GM21576 (cell line): ENCODE data around the gene KRTAP10-1.

Source experiments
- ATAC-seq: cut with Tn5 transposase; IDR thresholded peaks from one replicate; pipeline ENCODE4 v1.9.1; 2021; ENCODE audit warnings: mild to moderate bottlenecking, moderate library complexity; ENCODE audit not compliant: unreplicated experiment

Gene KRTAP10-1

DNA sequence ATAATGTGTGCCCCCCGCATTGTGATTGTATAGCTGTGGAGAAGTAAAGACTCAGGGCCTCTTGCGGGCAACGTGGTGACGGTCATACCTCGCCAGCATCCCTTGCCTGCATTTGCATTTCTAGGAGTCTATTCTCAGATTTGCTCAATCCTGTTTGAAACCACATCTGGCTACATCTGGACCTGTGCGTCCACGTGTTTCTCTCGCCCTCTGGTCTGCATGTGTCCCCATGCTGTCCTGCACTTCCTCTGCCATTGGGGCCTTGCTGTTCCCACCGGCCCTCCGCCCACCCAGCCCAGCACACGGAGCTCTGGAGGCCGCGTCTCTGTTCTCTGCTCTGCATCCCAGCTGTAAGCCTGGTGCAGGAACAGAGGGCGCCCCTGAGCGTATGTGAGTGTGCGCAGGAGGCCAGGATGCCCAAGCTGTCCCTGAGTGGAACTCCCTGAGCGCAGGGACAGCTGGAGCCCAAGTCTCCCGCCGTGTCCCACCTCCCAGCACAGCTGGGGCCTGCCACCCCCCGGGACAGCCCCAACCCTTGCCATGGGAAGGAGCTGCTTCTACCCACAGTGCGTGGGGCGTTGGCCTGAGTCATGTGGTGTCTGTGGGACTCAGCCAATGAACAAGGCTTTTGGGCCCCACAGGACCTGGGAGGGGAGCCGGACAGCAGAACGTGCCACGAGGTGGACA is 9.7 kb upstream of the KRTAP10-1 start:
- no peak for ATAC-seq

DNA sequence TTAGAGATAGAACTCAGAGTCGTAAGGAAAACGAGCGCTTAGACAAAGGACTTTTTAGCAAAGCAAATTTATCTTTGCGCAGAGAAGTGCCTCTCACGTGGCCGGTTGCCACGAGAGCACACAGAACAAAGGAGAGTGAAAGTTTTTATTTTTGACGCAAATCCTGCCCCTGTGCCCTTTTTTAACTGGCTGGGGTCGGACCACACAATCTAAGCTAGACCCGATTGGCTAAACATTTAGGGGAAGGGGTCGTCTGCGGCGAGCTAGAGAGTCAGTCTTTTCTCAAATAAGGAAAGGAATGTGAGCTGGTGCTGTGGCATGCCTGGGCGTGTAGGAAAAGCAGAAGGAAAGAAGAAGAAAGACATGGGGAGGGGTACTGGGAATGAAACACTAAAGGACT is 8.9 kb upstream of the KRTAP10-1 start:
- ATAC-seq: no peak

DNA sequence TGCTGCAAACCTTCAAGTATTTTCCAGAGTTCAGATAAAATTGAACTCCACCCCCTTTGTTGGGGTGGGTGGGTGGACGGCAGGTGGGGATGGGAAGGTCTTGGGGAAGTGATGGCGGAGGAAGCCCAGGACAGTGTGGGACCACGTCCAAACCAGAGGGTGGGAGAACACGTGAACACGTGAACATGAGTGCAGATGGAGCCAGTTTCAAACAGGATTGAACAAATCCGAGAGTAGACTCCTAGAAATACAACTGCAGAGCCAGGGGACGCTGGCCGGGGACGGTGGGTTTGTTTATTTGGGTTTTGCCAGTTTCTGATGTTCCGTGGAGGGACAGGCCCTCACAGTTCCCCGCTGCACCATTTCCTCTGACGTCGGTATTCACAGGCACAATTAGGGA is 8.4 kb upstream of the KRTAP10-1 start:
- ATAC-seq: no peak

DNA sequence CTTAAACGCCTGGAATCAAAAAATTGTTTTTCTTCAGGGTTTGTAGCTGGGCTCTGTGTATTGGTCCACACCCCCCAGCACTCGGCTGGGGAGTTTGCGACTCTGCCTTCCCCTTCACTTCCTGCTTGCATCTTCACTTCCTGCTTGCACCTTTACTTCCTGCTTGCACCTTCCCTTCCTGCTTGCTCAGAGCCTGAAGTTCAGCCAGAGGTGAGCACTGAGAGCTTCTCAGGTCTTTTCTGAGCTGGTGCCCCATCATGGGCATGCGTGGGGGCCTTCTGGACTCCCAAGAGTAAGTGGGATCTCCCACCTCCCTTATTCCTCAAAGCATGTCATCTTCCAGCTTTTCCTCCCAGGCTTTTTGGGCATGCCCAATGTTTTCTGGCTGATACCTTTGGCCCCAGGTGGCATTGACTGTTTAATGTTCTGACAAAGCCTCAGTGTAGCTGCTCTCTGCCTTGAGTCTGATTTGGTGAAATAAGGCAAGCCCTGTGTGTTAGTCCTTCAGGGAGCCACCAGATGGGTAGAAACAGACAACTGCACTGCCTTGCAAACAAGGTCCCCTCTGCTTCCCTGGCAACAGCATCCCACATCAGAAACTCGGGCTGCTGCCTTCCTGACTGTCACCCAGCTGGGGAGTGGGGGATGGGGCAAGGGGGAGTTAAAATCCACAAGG is 7.8 kb upstream of the KRTAP10-1 start:
- no peak for ATAC-seq

DNA sequence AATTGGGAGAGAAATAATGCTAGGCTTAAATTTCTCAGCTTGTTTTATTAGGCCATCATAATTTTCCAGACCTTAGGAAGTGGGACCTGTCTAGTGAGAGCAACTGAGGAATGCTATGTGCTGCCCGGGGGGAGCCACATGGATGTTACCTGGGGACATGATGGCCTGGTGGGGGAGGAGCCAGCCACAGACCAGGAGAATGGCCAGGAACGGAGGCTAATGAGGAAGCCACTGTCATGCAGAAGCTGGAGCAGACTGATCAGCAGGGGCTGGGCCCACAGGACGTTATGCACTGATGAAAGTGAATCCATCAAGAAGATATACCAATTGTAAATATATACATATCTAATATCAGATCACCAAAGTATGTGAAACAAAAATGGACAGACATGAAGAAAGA is 4.6 kb upstream of the KRTAP10-1 start:
- no peak for ATAC-seq

DNA sequence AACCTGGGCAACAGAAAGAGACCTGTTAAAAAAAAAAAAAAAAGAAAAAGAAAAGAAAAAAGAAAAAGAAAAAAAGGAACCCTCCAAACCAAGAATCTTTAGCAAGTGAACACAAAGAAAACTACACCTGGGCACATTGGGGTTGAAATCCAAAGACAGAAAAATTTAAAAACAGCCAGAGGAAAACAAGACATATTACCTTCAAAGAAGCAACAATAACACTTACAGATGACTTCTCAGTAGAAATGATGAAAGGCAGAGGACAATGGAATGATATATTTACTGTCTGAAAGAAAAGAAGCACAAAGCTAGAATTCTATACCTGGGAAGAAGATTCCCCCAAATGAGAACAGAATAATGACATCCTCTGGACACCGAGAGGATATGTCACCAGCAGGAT is 2.7 kb upstream of the KRTAP10-1 start:
- no peak for ATAC-seq

DNA sequence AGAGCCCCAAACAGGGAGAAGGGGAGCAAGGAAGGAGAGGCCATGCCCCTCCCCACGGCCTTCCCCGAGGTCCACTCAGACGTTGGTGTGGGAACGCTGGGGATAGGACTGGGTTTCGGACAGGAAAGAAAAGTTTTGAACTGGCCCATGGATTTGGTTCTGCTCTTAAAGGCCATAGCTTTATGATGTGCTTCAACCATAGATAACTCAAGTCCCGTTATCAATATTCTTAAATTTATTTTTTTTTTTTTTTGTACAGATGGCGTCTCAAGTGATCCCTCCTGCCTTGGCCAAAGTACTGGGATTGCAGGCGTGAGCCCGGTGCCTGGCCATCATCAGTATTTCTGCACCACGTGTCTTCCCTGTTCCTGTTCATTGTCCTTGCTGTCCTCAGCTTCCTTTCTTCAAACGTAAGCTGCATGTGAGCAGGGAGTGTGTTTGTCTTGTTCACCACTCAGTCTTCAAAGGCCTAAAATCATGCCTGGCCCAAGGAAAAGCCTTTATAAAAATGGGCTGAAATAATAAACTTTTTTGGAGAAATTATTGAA is 820 bp upstream of the KRTAP10-1 start:
- no peak for ATAC-seq

DNA sequence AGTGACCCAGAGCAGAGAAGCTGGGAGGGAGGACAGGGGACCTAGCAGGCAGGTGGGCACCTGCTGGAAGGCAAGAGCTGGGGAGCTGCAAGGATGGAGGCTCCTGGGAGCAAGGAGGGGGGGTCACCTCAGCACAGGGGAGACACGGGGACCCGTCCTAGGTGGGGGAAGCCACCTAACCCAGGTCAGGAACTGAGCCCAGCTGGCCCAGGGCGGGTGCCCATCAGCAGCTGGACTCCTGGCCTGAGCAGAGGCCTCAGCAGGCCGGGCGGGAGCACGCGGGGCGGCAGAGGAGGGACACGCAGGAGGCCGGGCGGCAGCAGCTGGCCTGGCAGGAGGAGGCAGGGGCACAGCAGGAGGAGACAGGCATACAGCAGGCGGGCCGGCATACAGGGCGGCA is 949 bp downstream of the KRTAP10-1 start:
- no peak for ATAC-seq

DNA sequence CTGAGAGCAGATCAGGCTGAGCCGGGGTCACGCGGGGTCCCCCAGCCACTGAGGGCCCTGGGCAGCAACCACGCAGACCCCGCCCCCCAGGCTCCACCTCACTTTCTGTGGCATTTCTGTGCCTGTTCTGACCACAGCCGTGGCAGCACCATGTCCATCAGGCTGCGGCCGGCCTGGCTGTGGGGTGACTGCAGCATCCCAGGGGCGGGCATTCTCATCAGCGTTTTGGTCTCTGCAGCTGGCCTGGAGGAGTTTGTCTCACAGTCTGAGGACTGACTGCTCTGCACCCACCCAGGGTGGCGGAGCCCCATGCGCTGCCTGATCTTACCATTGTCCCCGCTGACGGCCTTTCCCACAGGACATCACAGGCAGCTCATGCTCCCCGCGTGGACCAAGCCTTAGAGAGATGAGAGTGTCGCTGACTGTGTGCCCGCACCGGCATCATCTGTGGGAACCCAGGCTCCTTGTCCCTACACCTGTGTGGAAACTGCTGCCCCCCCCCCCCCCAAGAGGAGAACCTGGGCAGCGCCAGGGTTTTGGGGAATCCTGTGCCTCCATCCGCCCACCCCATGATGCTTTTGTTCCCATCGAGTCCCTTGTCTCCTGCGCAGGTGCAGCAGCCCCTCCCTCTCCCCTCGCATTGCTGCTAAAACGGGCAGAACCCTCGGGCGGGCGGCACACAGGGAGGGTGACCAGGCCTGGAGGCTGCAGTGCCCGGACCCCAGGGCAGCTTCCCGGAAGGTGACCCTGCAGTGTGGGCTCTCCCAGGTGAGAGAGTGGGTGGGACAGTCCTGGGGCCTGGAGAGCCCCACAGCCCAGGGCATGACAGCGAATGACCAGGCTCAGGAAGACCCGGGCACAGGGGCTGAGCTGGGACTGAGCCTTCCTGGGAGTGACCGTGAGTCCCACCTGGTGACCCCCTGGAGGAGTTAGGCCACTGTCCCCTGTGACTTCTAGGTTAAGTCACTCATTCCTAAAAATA is 1.8 kb downstream of the KRTAP10-1 start:
- ATAC-seq: no peak

DNA sequence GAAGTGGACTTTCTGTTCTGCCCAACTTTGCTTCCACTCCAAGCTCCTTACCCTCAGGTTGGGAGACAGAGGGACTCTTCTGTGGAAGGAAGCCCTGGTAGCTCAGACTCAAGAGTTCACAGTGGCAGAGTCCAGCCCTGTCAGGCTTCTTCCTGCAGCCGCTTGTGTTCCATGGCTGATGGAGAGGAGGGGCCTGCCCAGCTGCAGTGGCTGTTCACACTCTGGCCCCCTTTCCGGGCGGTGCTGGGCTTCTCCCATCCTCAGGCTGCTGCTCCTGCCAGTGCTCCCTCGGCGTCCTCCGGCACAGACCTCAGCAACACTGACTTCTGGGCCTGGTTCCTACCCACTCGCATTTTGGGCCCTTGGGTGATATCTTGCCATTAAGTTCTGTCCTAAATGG is 4.0 kb downstream of the KRTAP10-1 start:
- ATAC-seq: no peak

DNA sequence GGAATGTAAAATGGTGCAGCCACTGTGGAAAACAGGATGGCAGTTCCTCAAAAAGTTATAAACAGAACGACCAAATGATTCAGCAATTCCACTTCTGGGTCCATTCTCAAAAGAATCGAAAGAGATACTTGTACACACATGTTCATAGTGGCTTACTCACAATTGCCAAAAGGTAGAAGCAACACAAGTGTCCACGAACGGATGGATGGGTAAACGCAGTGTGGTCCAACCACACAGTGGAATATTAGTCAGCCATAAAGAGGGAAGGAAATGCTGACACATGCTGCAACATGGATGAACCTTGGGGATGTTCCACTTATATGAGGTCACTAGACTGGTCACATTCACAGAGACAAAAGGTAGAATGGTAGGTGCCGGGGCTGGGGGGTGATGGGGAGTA is 5.3 kb downstream of the KRTAP10-1 start:
- no peak for ATAC-seq

DNA sequence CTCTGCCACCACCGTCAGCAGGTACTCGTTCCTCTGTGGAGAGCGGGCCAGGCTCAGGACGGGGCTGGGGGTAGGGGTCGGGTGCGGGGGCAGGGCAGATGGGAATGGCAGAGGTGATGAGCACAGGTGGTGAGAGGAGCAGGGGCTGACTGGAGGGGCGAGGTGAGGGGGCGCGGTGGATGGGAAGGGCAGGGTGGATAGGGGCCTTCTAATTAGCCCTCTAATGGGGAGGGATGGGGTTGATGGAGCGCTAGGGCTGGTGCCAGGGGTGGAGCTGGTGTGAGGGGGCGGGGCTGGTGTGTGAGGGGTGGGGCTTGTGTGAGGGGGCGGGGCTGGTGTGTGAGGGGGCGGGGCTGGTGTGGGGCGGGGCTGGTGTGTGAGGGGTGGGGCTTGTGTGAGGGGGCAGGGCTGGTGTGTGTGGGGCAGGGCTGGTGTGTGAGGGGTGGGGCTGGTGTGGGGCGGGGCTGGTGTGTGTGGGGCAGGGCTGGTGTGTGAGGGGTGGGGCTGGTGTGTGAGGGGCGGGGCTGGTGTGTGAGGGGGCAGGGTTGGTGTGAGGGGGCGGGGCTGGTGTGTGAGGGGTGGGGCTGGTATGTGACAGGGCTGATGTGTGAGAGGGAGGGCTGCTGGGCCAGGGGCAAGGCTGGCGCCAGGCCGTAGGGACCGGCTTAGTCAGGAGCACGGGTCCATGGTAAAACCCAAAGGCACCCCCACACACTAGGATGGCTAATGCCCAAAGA is 5.9 kb downstream of the KRTAP10-1 start:
- no peak for ATAC-seq

DNA sequence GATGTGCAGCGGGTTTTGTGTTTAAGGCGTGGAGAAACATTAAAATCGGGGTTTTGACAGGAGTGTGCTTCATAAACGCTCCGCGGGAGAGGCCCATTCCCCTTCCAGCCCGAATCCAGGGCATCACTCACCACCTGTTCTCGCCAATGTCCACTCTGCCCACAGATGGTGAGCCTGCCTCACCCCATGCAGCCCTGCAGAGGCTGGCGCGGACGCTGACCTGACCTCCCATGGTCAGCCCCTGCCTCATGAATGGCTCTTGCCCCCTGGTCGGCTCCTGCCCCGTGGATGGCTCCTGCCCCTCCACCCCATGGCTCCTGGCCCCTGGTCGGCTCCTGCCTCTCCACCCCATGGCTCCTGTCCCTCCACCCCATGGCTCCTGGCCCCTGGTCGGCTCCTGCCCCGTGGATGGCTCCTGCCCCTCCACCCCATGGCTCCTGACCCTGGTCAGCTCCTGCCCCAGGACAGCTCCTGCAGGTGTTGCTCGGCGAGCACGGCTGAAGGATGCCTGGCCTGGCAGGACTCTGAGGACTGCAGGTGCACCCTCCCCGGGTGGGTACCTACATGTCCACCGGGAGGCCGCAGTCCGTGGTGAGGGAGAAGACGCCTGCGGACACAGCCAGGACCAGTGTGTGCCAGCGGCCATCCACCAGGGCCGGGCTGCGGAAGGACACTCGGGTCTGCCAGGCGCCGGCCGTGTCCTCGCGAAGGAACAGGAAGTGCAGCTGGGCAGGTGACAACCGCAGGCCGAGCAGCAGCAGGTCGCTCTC is 6.7 kb downstream of the KRTAP10-1 start:
- no peak for ATAC-seq

DNA sequence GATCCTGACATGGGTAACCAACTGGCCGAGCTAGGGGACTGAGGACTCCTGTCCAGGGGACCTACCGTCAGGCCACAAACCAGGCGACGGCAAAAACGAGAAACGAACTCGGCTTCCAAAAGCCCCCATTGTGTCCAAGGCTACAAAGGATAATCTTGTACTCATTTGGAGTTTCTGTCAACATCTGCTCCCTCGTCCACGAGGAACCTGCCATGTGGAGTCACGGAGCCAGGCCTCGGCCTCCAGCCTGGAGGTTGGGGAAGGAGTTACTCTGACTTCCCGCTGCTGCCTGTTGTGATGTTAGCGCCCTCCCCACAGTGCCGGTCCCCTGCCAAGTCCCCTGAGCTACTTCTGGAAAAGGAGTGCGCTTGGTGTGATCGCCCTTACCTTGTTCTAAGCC is 7.3 kb downstream of the KRTAP10-1 start:
- no peak for ATAC-seq

DNA sequence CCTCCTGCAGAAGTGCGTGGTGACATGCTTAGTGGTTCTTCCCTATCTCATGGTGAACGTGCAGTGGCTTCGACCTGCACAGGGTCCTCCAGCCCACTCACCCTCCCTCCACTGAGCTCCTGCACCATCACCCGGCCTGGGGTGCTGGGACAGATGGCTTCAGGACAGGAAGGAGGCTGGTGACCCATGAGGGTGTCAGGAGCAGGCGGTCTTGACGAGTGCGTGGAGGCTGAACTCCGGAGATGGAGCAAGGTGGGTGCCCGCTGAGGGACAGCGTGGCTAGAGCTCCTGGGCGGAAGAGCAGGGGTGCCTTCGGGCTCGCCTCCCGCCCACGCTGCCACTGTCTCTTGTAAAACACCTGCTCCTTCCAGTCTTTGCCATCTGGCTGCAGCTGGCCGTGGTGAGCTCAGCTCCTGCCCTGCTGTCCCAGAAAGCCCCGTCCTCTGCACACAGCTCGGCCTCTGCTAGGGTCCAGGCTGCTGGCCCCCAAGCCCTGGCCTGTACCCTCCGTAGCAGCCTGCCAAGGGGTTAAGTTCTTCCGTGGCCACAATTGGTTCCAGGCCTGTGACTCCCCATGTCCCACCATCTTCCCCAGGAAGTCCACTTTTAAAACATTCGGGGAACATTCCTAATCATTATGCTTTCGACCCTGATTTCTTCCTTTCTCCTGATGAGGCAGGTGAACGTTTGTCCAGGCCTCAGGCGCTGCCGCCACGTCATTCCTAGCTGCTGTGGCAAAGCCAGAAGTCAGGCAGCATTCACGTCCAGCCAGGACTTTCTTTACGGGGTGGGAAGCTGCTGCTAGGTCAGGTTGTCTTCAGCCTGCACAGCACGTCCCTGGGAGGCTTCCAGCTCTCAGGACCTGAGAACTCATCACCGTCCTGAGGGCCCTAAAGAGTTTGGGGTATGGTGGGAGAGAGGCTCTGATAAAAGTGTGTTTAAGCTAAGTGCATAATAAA is 8.1 kb downstream of the KRTAP10-1 start:
- ATAC-seq: no peak

DNA sequence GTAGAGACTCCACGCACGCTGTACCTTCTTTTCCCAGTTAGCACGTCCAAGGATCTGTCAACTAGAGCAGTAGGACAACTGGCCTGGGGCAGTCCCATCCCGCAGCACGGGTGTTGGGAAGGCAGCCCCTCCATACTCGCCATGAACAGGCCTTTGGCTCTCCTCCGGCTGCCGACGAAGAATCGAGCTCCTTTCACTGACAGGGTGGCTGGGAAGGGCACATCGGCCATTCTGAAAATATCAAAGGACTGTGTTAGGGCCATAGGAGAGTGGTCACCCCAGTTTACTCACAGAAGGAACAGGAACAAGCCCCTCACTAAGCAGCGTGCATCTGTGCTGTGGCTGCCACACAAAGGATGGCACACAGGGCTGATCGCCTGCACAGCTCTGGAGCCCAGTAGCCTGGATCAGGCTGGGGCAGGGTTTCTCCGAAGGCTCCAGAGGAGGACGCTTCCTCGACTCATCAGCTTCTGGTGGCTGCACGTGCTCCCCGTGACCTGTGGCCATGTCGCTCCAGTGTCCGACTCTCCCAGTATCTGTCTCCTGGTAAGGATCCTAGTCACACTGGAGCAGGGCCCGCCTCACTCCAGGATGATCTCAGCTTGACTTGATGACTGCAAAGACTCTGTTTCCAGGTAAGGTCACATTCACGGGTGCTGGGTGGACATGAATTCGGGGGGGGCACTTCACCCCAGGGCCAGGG is 8.9 kb downstream of the KRTAP10-1 start:
- no peak for ATAC-seq

DNA sequence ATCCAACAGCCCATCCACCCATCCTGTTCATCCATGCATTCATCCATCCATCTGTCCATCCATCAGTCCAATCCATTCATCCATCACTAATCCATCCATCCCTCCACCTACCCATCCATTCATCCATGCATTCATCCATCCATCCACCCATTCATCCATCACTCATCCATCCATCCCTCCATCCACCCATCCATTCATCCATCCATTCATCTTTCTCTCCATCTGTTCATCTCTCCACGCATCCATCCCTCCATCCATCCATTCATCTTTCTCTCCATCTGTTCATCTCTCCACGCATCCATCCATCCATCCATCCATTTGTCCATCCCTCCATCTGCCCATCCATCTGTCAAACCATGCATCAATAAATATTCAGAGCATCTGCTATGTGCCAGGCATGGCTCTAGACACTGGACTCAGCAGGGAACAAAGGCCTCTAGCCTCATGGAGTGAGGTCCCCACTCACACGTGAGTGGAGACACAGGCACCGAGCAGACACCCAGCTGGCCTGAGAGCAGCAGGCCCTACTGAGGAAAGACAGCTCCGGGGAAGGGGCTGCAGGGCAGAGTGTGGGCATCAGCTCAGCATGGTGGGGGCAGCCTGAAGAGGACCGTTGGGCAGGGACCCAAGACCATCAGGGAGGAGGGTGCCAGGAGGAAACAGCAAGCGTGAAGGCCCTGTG is 9.6 kb downstream of the KRTAP10-1 start:
- ATAC-seq: no peak
